ENCODE results near the gene PHF13. TPM values are rescaled to one million over a fixed set of nuclear protein-coding genes. Genes with fewer than 3 reads are reported as not detected.

PHF13 gene
- total and polyA plus RNA-seq, 2 of the 4 experiments (the other 2 are of a cell fraction), result 7.3 to 9.8 TPM

DNA sequence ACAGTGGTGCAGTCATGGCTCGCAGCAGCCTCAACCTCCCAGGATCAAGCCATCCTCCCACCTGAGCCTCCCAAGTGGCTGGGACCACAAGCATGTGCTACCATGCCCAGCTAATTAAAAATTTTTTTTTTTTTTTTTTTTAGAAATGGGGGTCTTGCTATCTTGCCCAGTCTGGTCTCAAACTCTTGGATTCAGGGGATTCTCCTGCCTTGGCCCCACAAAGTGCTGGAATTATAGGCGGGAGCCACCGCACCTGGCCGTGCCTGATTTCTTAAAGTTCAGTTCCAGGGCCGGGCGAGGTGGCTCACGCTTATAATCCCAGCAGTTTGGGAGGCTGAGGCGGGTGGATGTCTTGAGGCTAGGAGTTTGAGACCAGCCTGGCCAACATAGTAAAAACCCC lies 17.5 kb downstream of the PHF13 start:
- peaks cover 28% of the 10 kb centered on the region for H4K20me1 ChIP-seq (ENCODE audit: insufficient read depth, low read length)
- DNase-seq, result no peak
- no peak overlapping the region for H2BK20ac ChIP-seq (ENCODE audit: low read depth, low read length)
- no peak overlapping the region for H3K23ac ChIP-seq (ENCODE audit: low read depth, low read length)
- no peak overlapping the region for H3K4me3 ChIP-seq (ENCODE audit: insufficient read depth, low read depth, low read length)
- H3K27me3 ChIP-seq (ENCODE audit: control insufficient read depth, insufficient read depth, low read length), result no peaks in the 10 kb centered on the region
- no peak for ATAC-seq (ENCODE audit: low read depth)
- H3K9ac ChIP-seq (ENCODE audit: low read depth, low read length), result no peak overlapping the region
- H3K79me1 ChIP-seq (ENCODE audit: low read depth in 1 of 2, low read length in 2 of 2), result peaks cover 17 to 46% of the 10 kb centered on the region in 2 experiments
- H2BK5ac ChIP-seq (ENCODE audit: low read depth, low read length, poor library complexity, severe bottlenecking), result no peak overlapping the region
- no peak overlapping the region for H3K27ac ChIP-seq (ENCODE audit: insufficient read depth, low read length)
- ChIA-PET POLR2A (ENCODE audit: unreplicated experiment) (no interaction called here), CTCF (interaction anchor here (0.6 kb wide), 1 partner anchor 218 kb away, joined by 3 read pairs; no protein-coding TSS in a partner anchor)
- no peak overlapping the region for H3K4ac ChIP-seq (ENCODE audit: low read depth, low read length)
- WGBS, 2 experiments (ENCODE audit: extremely low coverage in 2 of 2, insufficient read length in 1 of 2), result no CpG with 5 or more reads among the region's 8 CpGs
- H3K9me1 ChIP-seq (ENCODE audit: insufficient read depth, low read length), result peaks cover 3% of the 10 kb centered on the region; the same call in 1 of the 2 replicates
- no peak overlapping the region for H2AK9ac ChIP-seq (replicated peaks; ENCODE audit: low read depth, low read length, poor library complexity)
- H3K4me2 ChIP-seq (ENCODE audit: low read depth, low read length), result no peak overlapping the region
- no peak overlapping the region for H4K8ac ChIP-seq (ENCODE audit: low read depth in 2 of 2, low read length in 2 of 2)
- H2AK5ac ChIP-seq (ENCODE audit: low read depth, low read length), result no peak overlapping the region
- H3K14ac ChIP-seq (replicated peaks; ENCODE audit: low read depth, low read length), result no peak overlapping the region
- H2AFZ ChIP-seq (replicated peaks; ENCODE audit: low read length, poor library complexity), result no peak overlapping the region
- no TSS peak for BruUV-seq (replicated peaks)
- H3K36me3 ChIP-seq (ENCODE audit: control insufficient read depth, insufficient read depth, low read length), result peaks cover 64% of the 10 kb centered on the region
- dilution Hi-C loops (cut with HindIII; ENCODE audit: low sequenced_read_pairs, unreplicated experiment), result no loop called here
- intact Hi-C loops (cut with micrococcal nuclease), result no loop called here
- no peak overlapping the region for H2BK120ac ChIP-seq (ENCODE audit: low read depth, low read length)
- H4K5ac ChIP-seq (ENCODE audit: low read depth, low read length), result no peak overlapping the region
- H4K91ac ChIP-seq (ENCODE audit: insufficient read depth, low read depth, low read length), result no peak overlapping the region
- no peak overlapping the region for H3K18ac ChIP-seq (ENCODE audit: low read depth, low read length)
- no peak overlapping the region for H2BK15ac ChIP-seq (ENCODE audit: low read depth, low read length)
- peaks cover 2% of the 10 kb centered on the region for H3K4me1 ChIP-seq (ENCODE audit: control insufficient read depth, insufficient read depth, low read length)
- no peak for TF ChIP-seq RAD21 (IDR thresholded peaks at IDR 0.05; ENCODE audit: low read length)
- TF ChIP-seq USF2 (IDR thresholded peaks at IDR 0.05; ENCODE audit: low read depth, low read length), result no peak
- no peak for TF ChIP-seq POLR2A (IDR thresholded peaks at IDR 0.05; ENCODE audit: low read depth, low read length)
- TF ChIP-seq, protein P1, sequence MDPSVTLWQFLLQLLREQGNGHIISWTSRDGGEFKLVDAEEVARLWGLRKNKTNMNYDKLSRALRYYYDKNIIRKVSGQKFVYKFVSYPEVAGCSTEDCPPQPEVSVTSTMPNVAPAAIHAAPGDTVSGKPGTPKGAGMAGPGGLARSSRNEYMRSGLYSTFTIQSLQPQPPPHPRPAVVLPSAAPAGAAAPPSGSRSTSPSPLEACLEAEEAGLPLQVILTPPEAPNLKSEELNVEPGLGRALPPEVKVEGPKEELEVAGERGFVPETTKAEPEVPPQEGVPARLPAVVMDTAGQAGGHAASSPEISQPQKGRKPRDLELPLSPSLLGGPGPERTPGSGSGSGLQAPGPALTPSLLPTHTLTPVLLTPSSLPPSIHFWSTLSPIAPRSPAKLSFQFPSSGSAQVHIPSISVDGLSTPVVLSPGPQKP (IDR thresholded peaks at IDR 0.05; ENCODE audit: borderline replicate concordance, low read depth, low read length), result no peak
- no peak for TF ChIP-seq MAFK (IDR thresholded peaks at IDR 0.05; ENCODE audit: low read depth, low read length)
- no peaks in the 10 kb centered on the region for H3K9me3 ChIP-seq (ENCODE audit: control insufficient read depth, insufficient read depth, low read length)
- no peak overlapping the region for H3K56ac ChIP-seq (ENCODE audit: extremely low read depth, insufficient read depth, low read length)
- in situ Hi-C loops (cut with MboI; ENCODE audit: low sequenced_read_pairs), result no loop called here
